CMK (cell line): ENCODE data around the gene METAP1D.
"Not testable (repeated sequence)": the region's sequence is repeated elsewhere in the genome, so short reads cannot be mapped to it uniquely, and the experiment has no call there.

Experiments
- DNase-seq: peaks from one replicate; pipeline ENCODE4 v3.0.0-alpha.2; 2010; ENCODE audit warnings: low read depth

Gene METAP1D

DNA sequence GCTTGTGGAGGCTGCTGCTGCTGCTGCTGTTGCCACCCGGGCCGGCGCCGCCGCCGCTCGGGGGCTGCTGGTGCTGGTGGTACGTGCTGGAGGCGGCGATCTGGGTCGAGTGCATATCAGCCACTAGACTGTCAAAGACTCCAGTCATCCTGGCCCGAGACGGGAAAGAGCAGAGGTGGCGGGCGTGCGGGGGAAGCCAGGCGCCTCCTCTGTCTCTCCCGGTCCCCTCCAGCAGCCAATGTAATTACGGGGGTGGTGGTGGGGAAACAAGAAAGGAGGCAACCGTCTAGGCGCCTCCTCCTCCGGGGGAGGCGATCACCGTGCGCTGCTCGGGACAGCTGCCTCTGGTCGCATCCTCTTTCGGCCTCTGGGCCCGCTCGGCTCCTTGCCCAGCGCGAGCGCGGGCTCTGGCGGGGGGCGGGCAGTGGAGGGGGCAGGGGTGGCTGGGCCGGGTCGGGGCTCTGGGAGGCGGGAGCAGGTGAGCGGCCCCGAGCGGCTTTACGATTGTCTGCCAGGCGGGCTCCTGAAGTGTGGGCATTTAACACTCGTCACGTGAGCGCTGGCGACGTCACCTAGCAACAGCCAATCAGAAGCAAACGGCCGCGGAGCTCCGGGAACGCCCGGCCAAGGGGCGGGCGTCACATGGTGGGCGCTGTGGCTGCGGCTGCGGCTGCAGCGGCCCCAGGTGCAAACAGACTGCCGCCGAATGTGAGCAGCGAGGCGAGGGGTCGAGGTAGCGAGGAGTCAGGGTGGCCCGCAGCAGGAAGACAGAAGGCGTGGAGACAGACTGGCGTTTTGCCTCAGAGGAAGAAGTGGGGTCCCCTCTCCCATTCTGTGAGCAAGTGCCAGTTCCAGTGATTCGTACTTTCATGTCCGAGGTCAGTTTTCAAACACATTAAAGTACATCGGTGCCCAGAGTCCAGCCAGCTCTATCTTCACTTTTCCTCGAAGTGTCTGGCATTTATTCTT lies 102.9 kb downstream of the METAP1D start, which contains the start of gene DLX2:
Gene DLX2, minus strand, starts transcription at position 510 of the 969 bp plus-strand sequence. Its CDS starts 362 bp downstream, at position 148.
- peak; percentile 66 for DNase-seq

DNA sequence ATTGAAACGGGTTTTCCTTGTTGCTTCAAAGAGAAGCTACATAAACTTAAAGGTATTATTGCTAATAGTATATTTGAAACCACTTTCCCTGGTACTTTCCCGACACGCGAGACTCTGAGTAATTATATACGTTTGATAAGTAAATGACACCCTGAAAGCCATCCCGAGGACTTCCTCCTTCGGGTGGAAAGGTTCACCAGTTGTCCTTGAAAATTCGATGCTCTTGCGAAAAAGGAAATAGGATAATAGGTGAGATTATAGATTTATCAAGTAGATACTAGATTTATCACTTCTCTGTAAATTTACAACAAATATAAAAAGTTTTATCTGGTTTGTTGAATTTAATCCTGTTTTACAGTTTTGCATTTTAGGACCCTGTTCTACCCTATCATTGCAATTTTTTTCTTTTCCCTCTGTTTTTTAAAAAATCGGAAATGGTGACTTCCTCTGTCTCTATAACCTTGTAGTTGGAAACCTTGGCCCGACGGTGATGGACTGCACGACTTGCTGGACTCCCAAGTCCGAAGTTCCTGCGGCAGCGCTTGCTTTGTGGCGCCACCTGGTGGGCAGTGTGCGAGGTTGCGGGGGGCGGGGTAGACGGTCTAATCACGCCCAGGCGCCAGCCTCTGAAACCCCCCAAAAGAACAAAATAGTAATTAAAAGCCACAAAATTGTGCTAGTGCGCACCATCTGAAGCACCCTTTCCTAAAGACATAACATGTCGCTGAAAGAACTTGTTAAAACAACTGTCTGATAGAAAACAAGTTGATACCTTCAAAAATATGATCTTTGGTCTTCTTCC lies 103.9 kb downstream of the METAP1D start:
- peak; percentile 76 for DNase-seq

- no peak for DNase-seq
Observed at GRCh38 chr2:172105471-172106107, 105.8 kb downstream of the METAP1D start.

GRCh38 chr2:172106108-172106961 lies 106.6 kb downstream of the METAP1D start:
- DNase-seq = no peak

GRCh38 chr2:172107690-172108586 lies 108.2 kb downstream of the METAP1D start:
- no peak for DNase-seq

- DNase-seq = no peak
Observed at GRCh38 chr2:172108587-172108930, 108.8 kb downstream of the METAP1D start.

DNA sequence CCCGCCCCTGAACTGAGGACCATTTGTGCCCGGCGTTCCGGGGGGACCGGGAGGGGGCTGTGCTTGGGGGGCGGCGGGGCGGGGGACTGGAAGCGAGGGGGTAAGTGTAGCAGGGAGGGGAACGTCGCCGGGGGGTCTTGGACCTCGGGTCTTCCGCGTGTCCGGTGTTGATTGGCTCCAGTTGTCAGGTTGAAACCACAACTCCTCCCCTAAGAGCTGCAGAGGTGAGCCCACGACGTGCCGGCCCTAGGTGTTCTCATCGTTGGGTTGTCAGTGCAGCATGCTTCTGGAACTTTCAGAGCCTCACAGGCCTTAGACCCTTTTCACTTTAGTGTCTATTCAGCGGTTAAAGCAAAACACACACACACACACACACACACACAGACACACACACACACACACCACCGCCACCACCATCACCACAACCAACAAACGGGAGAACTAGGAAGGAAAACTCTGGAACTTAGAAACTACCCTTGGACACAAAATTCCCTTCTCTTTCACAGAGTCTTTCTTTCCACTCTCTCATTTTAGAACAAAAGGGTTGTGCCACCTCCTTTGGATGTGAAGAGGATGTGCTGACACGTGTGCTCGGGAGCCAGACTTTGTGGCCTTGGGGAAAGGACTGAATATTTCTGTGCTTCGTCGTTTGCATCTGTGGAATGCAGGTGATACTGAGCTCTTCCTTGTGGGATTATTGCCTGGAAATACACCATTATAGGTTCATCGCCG lies 109.7 kb downstream of the METAP1D start:
- DNase-seq = no peak

DNA sequence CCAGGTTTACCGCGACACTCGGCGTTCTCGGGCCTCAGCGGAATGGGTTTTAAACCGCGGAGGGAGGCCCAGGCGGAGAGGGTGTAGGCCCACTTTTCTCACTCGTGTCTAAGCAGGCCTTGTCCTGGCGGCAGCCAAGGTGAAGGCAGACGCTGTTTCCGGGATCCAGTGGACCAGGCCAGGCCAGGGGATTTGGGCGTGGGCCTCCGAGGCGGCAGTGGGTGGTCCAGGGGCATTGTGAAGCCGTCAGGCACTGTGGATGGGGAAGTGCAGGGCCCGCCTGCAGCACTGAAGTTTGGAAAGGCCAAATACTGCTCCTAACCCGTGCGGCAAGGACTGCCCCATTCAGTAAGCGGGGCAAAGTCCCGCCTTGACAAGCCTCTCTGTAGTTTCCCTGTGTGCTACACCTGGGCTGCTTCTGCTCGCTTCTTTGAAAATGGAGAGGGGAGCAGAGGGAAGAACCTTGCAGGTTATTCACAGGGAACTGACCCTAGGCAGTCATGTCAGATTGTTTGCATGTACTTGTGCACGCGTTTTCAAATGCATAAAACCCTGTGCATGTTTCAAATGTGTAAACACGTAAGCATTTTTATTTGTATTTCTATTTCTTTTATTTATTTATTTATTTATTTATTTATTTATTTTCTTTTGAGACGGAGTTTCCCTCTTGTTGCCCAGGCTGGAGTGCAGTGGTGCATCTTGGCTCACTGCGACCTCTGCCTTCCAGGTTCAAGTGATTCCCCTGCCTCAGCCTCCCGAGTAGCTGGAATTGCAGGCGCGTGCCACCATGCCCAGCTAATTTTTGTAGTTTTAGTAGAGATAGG lies 110.4 kb downstream of the METAP1D start:
- no peak for DNase-seq

- no peak for DNase-seq
Observed at GRCh38 chr2:172113617-172114016, 113.9 kb downstream of the METAP1D start.

DNA sequence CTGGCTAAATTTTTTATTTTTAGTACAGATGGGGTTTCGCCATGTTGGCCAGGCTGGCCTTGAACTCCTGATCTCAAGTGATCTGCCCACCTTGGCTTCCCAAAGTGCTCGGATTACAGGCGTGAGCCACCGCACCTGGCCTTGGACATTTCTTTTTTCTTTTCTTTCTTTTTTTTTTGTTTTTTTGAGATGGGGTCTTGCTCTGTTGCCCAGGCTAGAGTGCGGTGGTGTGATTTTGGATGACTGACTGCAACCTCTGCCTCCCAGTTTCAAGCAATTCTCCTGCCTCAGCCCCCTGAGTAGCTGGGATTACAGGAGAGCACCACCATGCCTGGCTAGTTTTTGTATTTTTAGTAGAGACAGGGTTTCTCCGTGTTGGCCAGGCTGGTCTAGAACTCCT lies 114.4 kb downstream of the METAP1D start:
- DNase-seq = not testable (repeated sequence)

- no peak for DNase-seq
Observed at GRCh38 chr2:172114579-172114978, 114.8 kb downstream of the METAP1D start.

DNA sequence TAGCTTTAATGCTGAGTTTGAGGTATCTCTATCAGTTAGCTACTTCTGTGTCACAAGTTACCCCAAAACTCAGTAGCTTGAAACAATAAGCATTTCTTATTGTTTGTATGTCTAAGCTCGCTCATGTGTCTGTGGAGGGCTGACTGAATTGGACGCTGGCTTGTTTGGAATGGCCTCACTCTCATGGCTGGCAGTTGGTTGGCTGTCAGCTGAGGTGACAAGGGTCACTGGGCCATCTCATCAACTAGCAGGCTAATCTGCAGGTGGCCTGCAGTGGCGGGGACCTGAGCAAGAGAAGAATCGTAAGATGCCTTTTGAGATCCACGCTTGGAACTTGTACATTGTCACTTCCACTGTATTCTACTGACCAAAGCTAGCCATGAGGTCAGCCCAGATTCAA lies 116.4 kb downstream of the METAP1D start:
- DNase-seq = no peak

DNA sequence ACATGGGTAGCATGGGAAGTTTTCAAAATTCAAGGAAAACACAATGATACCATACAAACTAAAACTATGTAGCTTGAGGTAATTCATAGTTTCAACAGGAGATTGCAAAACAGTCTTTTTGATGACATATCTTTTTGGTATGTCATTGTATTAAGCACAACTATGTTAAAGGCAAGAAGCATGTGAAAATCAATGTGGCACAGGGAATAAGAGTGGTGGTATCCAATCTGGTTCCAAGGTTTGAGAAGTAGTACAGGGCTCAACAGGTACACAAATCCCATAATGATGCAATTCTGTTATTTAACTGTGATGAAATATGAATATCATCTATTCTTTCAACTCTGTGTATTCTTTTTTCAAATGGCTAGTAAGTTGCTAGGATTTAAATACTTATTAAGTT lies 119.3 kb downstream of the METAP1D start:
- no peak for DNase-seq

DNA sequence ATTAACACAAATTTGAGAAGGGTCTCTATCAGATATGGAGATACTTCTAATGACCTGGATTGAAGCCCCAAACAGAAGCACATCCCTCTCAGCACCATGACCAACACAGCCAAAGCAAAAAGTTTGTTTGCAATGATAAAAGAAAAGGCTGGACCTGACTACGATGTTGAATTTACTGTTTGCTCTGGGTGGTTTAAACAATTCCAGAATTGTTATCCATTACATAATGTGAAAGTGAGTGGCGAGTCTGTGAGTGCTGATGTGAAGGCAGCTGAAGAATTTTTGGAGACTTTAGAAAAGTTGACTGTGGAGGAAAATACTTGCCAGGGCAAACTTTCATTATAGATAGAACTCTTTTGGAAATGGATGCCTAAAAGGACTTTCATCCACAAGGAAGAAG lies 120.4 kb downstream of the METAP1D start:
- DNase-seq = no peak

- DNase-seq = no peak
Observed at GRCh38 chr2:172128484-172128883, 128.7 kb downstream of the METAP1D start.

DNA sequence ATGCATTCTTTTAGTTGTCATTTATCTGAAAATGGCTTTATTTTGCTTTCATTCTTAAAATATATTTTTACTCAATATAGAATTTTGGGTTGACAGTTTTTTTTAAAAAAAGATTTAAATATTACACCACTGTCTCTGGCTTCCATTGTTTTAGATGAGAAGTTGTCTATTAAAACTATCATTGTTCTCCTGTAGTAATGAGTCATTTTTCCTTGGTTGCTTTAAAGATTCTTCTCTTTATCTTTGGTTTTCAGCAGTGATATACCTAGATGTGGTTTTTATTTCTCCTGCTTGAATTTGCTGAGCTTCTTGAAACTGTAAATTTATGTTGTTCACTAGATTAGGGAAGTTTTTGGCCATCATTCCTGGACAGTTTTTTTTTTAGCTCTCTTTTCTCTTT lies 129.7 kb downstream of the METAP1D start:
- no peak for DNase-seq
